WTC11 (cell line): ENCODE measurements around the gene OR5M10. TPM values are rescaled to one million over a fixed set of nuclear protein-coding genes. Genes with fewer than 3 reads are reported as not detected.

ENCODE experiments used
- total RNA-seq: library from RNA; stranded (reverse); gene quantifications from 3 replicates; pipeline ENCODE4 v1.2.3, GENCODE V29; 2021

The OR5M10 gene
- total RNA-seq, 1 experiment from 2014 or later = not detected

Other genes starting within 250 kb of the OR5M10 start
- not detected in 3 replicates for gene OR8K1, start 231.7 kb downstream of the OR5M10 start, total RNA-seq
- gene OR8J1, start 223.4 kb downstream of the OR5M10 start, total RNA-seq = not detected in 3 replicates
- not detected in 3 replicates for gene OR8U1, start 202.1 kb downstream of the OR5M10 start, total RNA-seq
- gene OR5AL1, start 165.0 kb downstream of the OR5M10 start, total RNA-seq = not detected in 3 replicates
- gene OR5M3, start 104.4 kb downstream of the OR5M10 start, total RNA-seq = not detected in 3 replicates
- not detected in 3 replicates for gene OR5M8, start 86.4 kb downstream of the OR5M10 start, total RNA-seq
- not detected in 3 replicates for gene OR5M11, start 34.5 kb downstream of the OR5M10 start, total RNA-seq
- not detected in 3 replicates for gene OR5M1, start 37.2 kb upstream of the OR5M10 start, total RNA-seq
- gene OR5AP2, start 64.7 kb upstream of the OR5M10 start, total RNA-seq = not detected in 3 replicates
- not detected in 3 replicates for gene OR5AR1, start 86.0 kb upstream of the OR5M10 start, total RNA-seq
- gene OR9G1, start 121.4 kb upstream of the OR5M10 start, total RNA-seq = not detected in 3 replicates
- gene OR9G4, start 171.0 kb upstream of the OR5M10 start, total RNA-seq = not detected in 3 replicates